CD14-positive monocyte (primary cell): Measurements from ENCODE around the gene CACYBP. TPM values are rescaled to one million over a fixed set of nuclear protein-coding genes. Genes with fewer than 3 reads are reported as not detected.

Experiments used
- DNase-seq, 3 donors: peaks; one replicate each; pipeline ENCODE4 v3.0.0-alpha.2; 2011 to 2022
- H2AFZ ChIP-seq: 2 replicates; pipeline ENCODE4 v1.6.0; 2012; ENCODE audit warnings: mild to moderate bottlenecking, low read depth, low read length, inconsistent platforms; ENCODE audit not compliant: insufficient read depth, poor library complexity, severe bottlenecking
- H3K27ac ChIP-seq, 2 donors: 1 replicate in 1 of 2; 2 replicates in 1 of 2; pipeline ENCODE4 v1.5.1; 2012 to 2013; ENCODE audit warnings: low read length in 2 of 2, control low read depth in 1 of 2, inconsistent platforms in 1 of 2, low read depth in 1 of 2, mild to moderate bottlenecking in 1 of 2
- H3K27me3 ChIP-seq, 2 donors: one replicate each; pipeline versions ENCODE4 v1.6.0 to v1.6.1; 2011 to 2013; ENCODE audit warnings: low read length in 2 of 2; ENCODE audit not compliant: control insufficient read depth in 2 of 2, insufficient read depth in 2 of 2
- H3K36me3 ChIP-seq, 2 donors: replicated peaks in 1 of 2; 1 replicate in 1 of 2; 2 replicates in 1 of 2; pipeline versions ENCODE4 v1.5.1 to v1.6.1; 2012 to 2013; ENCODE audit warnings: low read length in 2 of 2, control low read depth in 1 of 2, inconsistent platforms in 1 of 2, mild to moderate bottlenecking in 1 of 2; ENCODE audit not compliant: insufficient read depth in 2 of 2, control insufficient read depth in 1 of 2
- H3K4me1 ChIP-seq, 2 donors: 1 replicate in 1 of 2; 2 replicates in 1 of 2; pipeline versions ENCODE4 v1.5.1 to v1.6.1; 2012 to 2013; ENCODE audit warnings: low read length in 2 of 2, control low read depth in 1 of 2, inconsistent platforms in 1 of 2, mild to moderate bottlenecking in 1 of 2, moderate library complexity in 1 of 2; ENCODE audit not compliant: insufficient read depth in 2 of 2, control insufficient read depth in 1 of 2
- H3K4me2 ChIP-seq: replicated peaks from 2 replicates; pipeline ENCODE3; 2012; ENCODE audit warnings: low read length, moderate library complexity, mild to moderate bottlenecking; ENCODE audit not compliant: poor library complexity, severe bottlenecking; ENCODE audit errors: extremely low read depth
- H3K4me3 ChIP-seq, 3 experiments: fragments of 200-600 bp in 1 of 3; sonication (generic) in 1 of 3; replicated peaks in 1 of 3; 1 replicate in 2 of 3; 2 replicates in 1 of 3; pipeline ENCODE4 v1.5.1; 2011 to 2013; ENCODE audit warnings: low read length in 3 of 3, mild to moderate bottlenecking in 3 of 3, control low read depth in 2 of 3, low read depth in 2 of 3, inconsistent platforms in 1 of 3, moderate library complexity in 1 of 3
- H3K79me2 ChIP-seq: 2 replicates; pipeline ENCODE4 v1.6.0; 2012; ENCODE audit warnings: mild to moderate bottlenecking, control low read depth, inconsistent platforms, low read length, moderate library complexity; ENCODE audit not compliant: insufficient read depth
- H3K9ac ChIP-seq: 2 replicates; pipeline ENCODE4 v1.6.0; 2017; ENCODE audit warnings: low read length, mild to moderate bottlenecking; ENCODE audit not compliant: insufficient read depth, poor library complexity, severe bottlenecking
- H3K9me3 ChIP-seq, 2 donors: replicated peaks in 1 of 2; 1 replicate in 1 of 2; 2 replicates in 1 of 2; pipeline versions ENCODE4 v1.5.1 to v1.6.1; 2012 to 2013; ENCODE audit warnings: low read length in 2 of 2, control low read depth in 1 of 2; ENCODE audit not compliant: control insufficient read depth in 1 of 2, insufficient read depth in 1 of 2
- H4K20me1 ChIP-seq: 2 replicates; pipeline ENCODE4 v1.6.0; 2012; ENCODE audit warnings: mild to moderate bottlenecking, low read length, control low read depth, moderate library complexity; ENCODE audit not compliant: insufficient read depth
- H3K27ac Mint-ChIP-seq, 7 donors: one replicate each; pipeline ENCODE4 v1.8.0; 2020; ENCODE audit warnings: mild to moderate bottlenecking in 7 of 7, mixed read lengths in 7 of 7, moderate library complexity in 6 of 7, inconsistent platforms in 2 of 7
- H3K27me3 Mint-ChIP-seq, 3 donors: one replicate each; pipeline ENCODE4 v1.8.0; 2021 to 2022; ENCODE audit warnings: low read depth in 3 of 3, mild to moderate bottlenecking in 3 of 3, mixed read lengths in 3 of 3, moderate library complexity in 3 of 3, inconsistent platforms in 1 of 3
- H3K36me3 Mint-ChIP-seq, 2 donors: one replicate each; pipeline ENCODE4 v1.8.0; 2020; ENCODE audit warnings: mixed read lengths in 2 of 2, inconsistent platforms in 1 of 2, mild to moderate bottlenecking in 1 of 2
- H3K4me1 Mint-ChIP-seq: one replicate; pipeline ENCODE4 v1.8.0; 2020; ENCODE audit warnings: mild to moderate bottlenecking, mixed read lengths
- H3K4me3 Mint-ChIP-seq, 2 donors: one replicate each; pipeline ENCODE4 v1.8.0; 2020; ENCODE audit warnings: mild to moderate bottlenecking in 2 of 2, mixed read lengths in 2 of 2, moderate library complexity in 1 of 2
- H3K9me3 Mint-ChIP-seq, 7 donors: one replicate each; pipeline ENCODE4 v1.8.0; 2020 to 2022; ENCODE audit warnings: mixed read lengths in 7 of 7, mild to moderate bottlenecking in 6 of 7, moderate library complexity in 6 of 7, inconsistent platforms in 2 of 7
- WGBS: methylation state at CpG from one replicate; pipeline ENCODE4 v1.1.5; 2013; ENCODE audit warnings: missing lambda C conversion rate; ENCODE audit not compliant: insufficient coverage; 5-methylcytosine and 5-hydroxymethylcytosine counted together
- intact Hi-C, 2 donors: fragments of 100-400 bp; cut with micrococcal nuclease; formaldehyde crosslinking; loops; one replicate each; pipeline versions ENCODE4 v1.15.0 to v1.15.1; 2023
- polyA plus RNA-seq, 3 donors: library from polyadenylated mRNA; depleted of rRNA in 1 of 3; unstranded in 2 of 3; stranded (reverse) in 1 of 3; fragments of 300-500 nt in 2 of 3; fragments of >200 nt in 1 of 3; fragmentation: Illumina TruSeq in 2 of 3; gene quantifications; 1 replicate in 2 of 3; 2 replicates in 1 of 3; pipeline ENCODE4 v1.2.3, GENCODE V29; 2012 to 2021
- TF ChIP-seq, protein P1 (sequence below): fragments of 200-600 bp; IDR thresholded peaks from one replicate; pipeline ENCODE4 v1.8.0; 2022; ENCODE audit warnings: antibody characterized with exemption, mild to moderate bottlenecking

Gene CACYBP
- polyA plus RNA-seq, 3 donors: 15.0 to 86.9 (median 74.8) TPM

DNA sequence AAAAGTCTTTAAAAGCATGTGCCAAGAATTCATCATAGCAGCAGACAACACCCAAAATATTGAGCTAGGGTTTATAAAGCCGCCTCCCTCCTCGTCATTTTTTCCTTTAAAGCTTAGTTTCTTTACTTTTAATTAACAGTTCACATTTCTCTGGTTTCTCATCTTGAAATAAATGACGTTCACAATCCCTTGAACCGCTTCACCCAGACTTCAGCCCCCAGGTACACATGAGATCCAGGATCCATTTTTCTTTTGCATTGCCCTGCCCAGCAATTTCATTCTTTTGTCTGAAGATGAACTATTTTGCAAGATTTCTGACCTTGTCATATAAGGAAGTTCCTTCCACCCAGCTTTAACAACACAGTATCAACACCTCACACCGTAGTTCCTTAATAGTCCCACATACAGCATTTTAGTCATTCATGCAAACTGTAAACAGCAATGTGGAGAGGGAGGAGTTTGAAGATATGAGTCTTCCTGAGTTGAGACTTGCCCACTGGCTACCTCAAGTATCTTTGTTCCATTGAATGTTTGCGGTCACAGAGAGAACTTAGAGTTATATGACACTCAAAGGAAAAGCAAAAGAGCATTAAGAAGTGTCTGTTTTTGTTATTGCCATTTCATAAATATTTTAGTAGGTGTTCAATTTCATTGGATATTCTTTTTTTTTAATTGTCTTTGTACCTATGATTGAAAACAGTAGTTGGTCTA is 35.3 kb upstream of the CACYBP start:
- TF ChIP-seq, protein P1, sequence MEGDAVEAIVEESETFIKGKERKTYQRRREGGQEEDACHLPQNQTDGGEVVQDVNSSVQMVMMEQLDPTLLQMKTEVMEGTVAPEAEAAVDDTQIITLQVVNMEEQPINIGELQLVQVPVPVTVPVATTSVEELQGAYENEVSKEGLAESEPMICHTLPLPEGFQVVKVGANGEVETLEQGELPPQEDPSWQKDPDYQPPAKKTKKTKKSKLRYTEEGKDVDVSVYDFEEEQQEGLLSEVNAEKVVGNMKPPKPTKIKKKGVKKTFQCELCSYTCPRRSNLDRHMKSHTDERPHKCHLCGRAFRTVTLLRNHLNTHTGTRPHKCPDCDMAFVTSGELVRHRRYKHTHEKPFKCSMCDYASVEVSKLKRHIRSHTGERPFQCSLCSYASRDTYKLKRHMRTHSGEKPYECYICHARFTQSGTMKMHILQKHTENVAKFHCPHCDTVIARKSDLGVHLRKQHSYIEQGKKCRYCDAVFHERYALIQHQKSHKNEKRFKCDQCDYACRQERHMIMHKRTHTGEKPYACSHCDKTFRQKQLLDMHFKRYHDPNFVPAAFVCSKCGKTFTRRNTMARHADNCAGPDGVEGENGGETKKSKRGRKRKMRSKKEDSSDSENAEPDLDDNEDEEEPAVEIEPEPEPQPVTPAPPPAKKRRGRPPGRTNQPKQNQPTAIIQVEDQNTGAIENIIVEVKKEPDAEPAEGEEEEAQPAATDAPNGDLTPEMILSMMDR: no peak
- Histone ChIP-seq H3K27ac (peak overlapping the region; percentile 72 to 89), H3K36me3 (peaks cover 0 to 3% of the 10 kb centered on the region in 2 donors), H2AFZ (peak overlapping the region; percentile 40), H3K4me3 (peak overlapping the region; percentile 43 to 92 (median 76)), H3K79me2 (peaks cover 6% of the 10 kb centered on the region), H3K4me2 (peak overlapping the region; percentile 80), H3K9me3 (no peaks in the 10 kb centered on the region), H3K4me1 (peaks cover 69 to 88% of the 10 kb centered on the region in 2 donors), H3K9ac (peak overlapping the region; percentile 41), H4K20me1 (no peaks in the 10 kb centered on the region), H3K27me3 (no peaks in the 10 kb centered on the region)
- WGBS: 49% methylated on average over 5 of the region's 6 CpGs
- H3K36me3 Mint-ChIP-seq: peaks cover 7 to 8% of the 10 kb centered on the region in 2 donors
- H3K9me3 Mint-ChIP-seq: no peaks in the 10 kb centered on the region
- intact Hi-C loops: no loop called here
- DNase-seq: peak; percentile 85 to 95 (median 88)
- H3K27ac Mint-ChIP-seq: peak overlapping the region; percentile 88 to 99 (median 98)
- H3K4me3 Mint-ChIP-seq: peak overlapping the region; percentile 77 to 94
- H3K4me1 Mint-ChIP-seq: peaks cover 70% of the 10 kb centered on the region
- H3K27me3 Mint-ChIP-seq: no peaks in the 10 kb centered on the region

DNA sequence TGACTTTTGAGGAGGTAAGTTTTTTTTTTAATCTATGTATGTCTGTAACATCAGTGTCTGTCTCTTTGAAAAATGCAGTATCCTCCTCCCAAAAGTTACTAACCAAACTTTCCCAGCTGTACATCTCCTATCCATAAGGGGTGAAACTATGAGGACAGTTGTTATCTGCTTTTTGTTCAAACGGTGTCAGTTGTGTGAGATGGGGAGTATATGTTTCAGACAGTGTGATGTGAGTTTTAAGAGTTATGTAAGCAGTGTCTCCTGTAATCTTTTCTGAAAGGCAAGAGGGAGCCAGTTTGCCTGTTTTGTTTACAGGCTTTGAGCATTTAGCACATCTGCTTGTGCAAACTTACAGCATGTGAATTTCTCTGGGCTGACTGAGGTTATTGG is 34.8 kb upstream of the CACYBP start:
- Histone ChIP-seq H3K4me3 (peak overlapping the region; percentile 43 to 92 (median 76)), H3K27ac (peak overlapping the region; percentile 72 to 89), H2AFZ (peak overlapping the region; percentile 40), H4K20me1 (no peaks in the 10 kb centered on the region), H3K4me2 (peak overlapping the region; percentile 80), H3K9ac (peak overlapping the region; percentile 41), H3K27me3 (no peaks in the 10 kb centered on the region), H3K79me2 (peaks cover 6% of the 10 kb centered on the region), H3K9me3 (no peaks in the 10 kb centered on the region), H3K4me1 (peaks cover 68 to 90% of the 10 kb centered on the region in 2 donors), H3K36me3 (peaks cover 2 to 9% of the 10 kb centered on the region in 2 donors)
- TF ChIP-seq, protein P1: no peak
- peak overlapping the region; percentile 88 to 99 (median 98) for H3K27ac Mint-ChIP-seq
- H3K36me3 Mint-ChIP-seq: peaks cover 12% of the 10 kb centered on the region in 2 donors
- DNase-seq: peak in 2 of 3 donors; percentile 12 to 18
- peak overlapping the region; percentile 77 to 94 for H3K4me3 Mint-ChIP-seq
- H3K27me3 Mint-ChIP-seq: no peaks in the 10 kb centered on the region
- intact Hi-C loops: no loop called here
- peaks cover 70% of the 10 kb centered on the region for H3K4me1 Mint-ChIP-seq
- no peaks in the 10 kb centered on the region for H3K9me3 Mint-ChIP-seq
- WGBS: no CpG with 5 or more reads among the region's 1 CpG
